Adipocyte (in vitro differentiated cells): ENCODE measurements around the gene COTL1.
A peak's percentile ranks its signal among the peaks of the same experiment; 100 is the strongest.
"Not testable (repeated sequence)": the region's sequence is repeated elsewhere in the genome, so short reads cannot be mapped to it uniquely, and the experiment has no call there.

ENCODE experiments used
- DNase-seq: peaks from one replicate; pipeline ENCODE4 v3.0.0-alpha.2; 2015; ENCODE audit warnings: low read depth
- H3K27me3 ChIP-seq: replicated peaks from 2 replicates; pipeline ENCODE4 v1.7.0; 2013; ENCODE audit warnings: mild to moderate bottlenecking, low read length, moderate library complexity; ENCODE audit not compliant: control insufficient read depth, insufficient read depth
- H3K36me3 ChIP-seq: 2 replicates; pipeline ENCODE4 v1.7.0; 2013; ENCODE audit warnings: low read length, mild to moderate bottlenecking, moderate library complexity; ENCODE audit not compliant: control insufficient read depth, insufficient read depth, severe bottlenecking
- H3K4me1 ChIP-seq: 2 replicates; pipeline ENCODE4 v1.7.0; 2013; ENCODE audit warnings: mild to moderate bottlenecking, low read length, moderate library complexity; ENCODE audit not compliant: control insufficient read depth, insufficient read depth
- H3K4me3 ChIP-seq: 2 replicates; pipeline ENCODE4 v1.7.0; 2013; ENCODE audit warnings: mild to moderate bottlenecking, low read length, moderate library complexity
- H3K9ac ChIP-seq: 2 replicates; pipeline ENCODE4 v1.7.0; 2013; ENCODE audit warnings: mild to moderate bottlenecking, low read length, moderate library complexity
- H3K9me3 ChIP-seq: 2 replicates; pipeline ENCODE4 v1.7.0; 2013; ENCODE audit warnings: mild to moderate bottlenecking, low read length, moderate library complexity; ENCODE audit not compliant: control insufficient read depth

The COTL1 gene

DNA sequence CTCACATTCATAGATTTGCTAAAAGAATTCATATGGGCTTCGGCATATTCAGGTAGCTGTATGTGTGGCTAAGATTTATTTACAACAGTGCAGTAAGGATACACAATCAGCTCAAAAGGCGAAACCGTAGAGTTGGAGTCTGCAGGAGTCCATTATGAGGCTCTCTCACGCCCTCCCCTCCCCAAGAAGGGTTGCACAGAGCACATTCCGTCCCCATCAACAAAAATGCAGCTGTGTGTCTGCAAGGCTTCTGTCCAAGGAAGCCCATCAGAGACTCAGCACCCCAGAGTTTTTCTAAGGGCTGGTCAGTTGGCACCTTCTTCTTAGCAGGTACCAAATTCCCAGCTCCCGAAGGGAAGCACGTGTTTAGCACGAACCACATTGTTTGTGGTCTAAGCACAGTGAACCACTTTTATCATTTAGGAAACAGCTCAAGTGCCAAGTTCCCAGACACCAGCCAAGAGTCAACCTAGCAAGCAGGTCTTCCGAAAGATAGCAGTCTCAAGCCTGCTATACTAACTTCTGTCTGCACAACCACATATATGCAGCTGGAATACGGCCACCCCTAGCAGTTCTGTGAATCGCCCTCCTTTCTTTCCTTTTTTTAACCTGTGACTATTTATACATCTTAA is 84.9 kb downstream of the COTL1 start:
- Histone ChIP-seq H3K27me3 (no peaks in the 10 kb centered on the region), H3K9ac (peak overlapping the region; percentile 48), H3K4me1 (peaks cover 22% of the 10 kb centered on the region), H3K4me3 (peak overlapping the region; percentile 20), H3K36me3 (no peaks in the 10 kb centered on the region), H3K9me3 (peaks cover 10% of the 10 kb centered on the region)
- peak; percentile 19 for DNase-seq

DNA sequence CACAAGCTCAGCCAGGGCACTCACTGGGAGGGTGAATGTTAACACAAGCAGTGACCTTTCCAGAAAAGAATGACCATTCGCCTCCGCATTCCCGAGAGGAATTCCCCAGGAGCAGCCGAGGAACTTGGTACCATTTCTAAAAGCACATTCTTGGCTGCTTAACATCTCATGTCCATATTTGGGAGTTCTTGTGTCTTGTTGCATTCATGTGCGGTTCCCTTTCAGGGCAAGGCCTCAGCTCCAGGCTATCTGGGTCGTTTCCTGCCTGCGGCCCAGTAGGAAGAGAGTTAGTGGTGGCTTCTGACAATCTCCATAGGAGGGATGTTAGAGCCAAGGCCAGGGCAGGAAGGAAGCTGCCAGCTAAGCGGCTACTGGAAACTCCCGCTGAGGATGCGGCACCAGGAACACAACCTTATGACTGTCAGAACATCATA is 85.6 kb downstream of the COTL1 start:
- peak overlapping the region; percentile 48 for H3K9ac ChIP-seq
- peaks cover 28% of the 10 kb centered on the region for H3K4me1 ChIP-seq
- peak overlapping the region; percentile 20 for H3K4me3 ChIP-seq
- peaks cover 10% of the 10 kb centered on the region for H3K9me3 ChIP-seq
- no peaks in the 10 kb centered on the region for H3K27me3 ChIP-seq
- DNase-seq = peak; percentile 92
- H3K36me3 ChIP-seq = no peaks in the 10 kb centered on the region

DNA sequence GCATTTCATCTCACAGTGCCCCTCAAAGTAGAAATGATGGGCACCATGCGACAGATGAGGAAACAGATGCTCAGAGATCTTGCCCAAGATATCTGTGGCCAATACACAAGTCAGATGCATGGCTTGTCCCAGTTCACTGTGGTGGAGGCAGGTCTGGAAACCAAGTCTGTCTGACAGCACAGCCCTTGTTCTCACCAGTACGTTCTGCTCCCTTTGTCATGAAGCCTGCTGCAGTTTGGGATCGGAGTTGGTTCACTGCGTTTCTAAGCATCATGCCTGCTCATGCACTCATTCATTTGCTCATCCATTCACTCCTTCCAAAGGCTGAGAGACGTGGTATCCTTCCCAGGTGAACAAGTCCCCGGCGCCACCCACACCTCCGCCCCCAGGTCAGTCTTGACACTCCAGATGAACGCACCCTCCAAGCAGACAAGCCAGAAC is 86.2 kb downstream of the COTL1 start:
- H3K4me1 ChIP-seq = peaks cover 35% of the 10 kb centered on the region
- no peak overlapping the region for H3K9ac ChIP-seq
- peak overlapping the region; percentile 29 for H3K4me3 ChIP-seq
- H3K27me3 ChIP-seq = no peaks in the 10 kb centered on the region
- peak; percentile 16 for DNase-seq
- H3K9me3 ChIP-seq = peaks cover 10% of the 10 kb centered on the region
- H3K36me3 ChIP-seq = no peaks in the 10 kb centered on the region

- H3K27me3 ChIP-seq = no peaks in the 10 kb centered on the region
- H3K36me3 ChIP-seq = no peaks in the 10 kb centered on the region
- H3K9ac ChIP-seq = no peak overlapping the region
- H3K4me3 ChIP-seq = no peak overlapping the region
- H3K9me3 ChIP-seq = peaks cover 10% of the 10 kb centered on the region
- peaks cover 38% of the 10 kb centered on the region for H3K4me1 ChIP-seq
- DNase-seq = no peak
These were observed 87.3 kb downstream of the COTL1 start for GRCh38 chr16:84530590-84530989.

DNA sequence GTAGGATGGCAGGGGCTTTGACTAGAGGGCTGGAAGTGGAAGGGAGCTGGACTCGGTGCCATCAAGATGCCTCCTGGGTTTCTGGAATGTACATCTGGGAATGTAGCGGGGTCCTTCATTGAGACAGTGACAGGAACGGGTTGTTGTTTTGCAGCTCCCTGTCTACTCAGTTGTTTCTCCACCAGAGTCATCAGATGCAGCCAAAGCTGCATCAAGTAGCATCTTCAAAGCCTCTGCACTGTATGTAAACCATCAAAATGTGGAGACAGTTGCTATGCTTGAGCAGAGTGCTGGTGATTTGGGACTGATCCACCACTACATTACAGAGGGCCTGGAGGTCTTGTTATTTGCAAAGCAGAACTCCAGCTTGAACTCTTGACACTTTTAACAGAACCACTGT is 88.3 kb downstream of the COTL1 start:
- H3K9ac ChIP-seq = no peak overlapping the region
- H3K27me3 ChIP-seq = no peaks in the 10 kb centered on the region
- H3K4me1 ChIP-seq = peaks cover 38% of the 10 kb centered on the region
- no peak for DNase-seq
- no peak overlapping the region for H3K4me3 ChIP-seq
- H3K9me3 ChIP-seq = peaks cover 10% of the 10 kb centered on the region
- H3K36me3 ChIP-seq = no peaks in the 10 kb centered on the region

DNA sequence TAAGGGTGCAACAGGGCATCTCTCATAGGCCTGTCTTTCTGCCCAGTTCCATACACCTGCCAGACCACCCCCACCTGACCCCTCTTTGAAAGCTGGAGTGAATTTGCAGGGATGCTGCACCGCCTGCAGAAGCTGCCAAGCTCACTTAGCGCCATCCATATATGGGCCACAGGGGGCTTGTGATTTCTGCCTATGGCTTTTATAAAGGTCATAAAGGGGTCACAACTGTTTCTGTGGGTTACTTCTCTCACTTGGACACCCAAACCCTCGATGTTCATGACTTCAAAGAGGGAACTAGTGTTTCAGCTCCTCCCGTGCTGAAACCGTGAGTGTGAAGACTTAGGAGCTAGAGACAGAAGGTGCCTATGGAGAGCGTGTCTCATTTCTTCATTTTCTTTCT is 89.6 kb downstream of the COTL1 start:
- peaks cover 10% of the 10 kb centered on the region for H3K9me3 ChIP-seq
- no peak for DNase-seq
- peaks cover 38% of the 10 kb centered on the region for H3K4me1 ChIP-seq
- no peaks in the 10 kb centered on the region for H3K27me3 ChIP-seq
- H3K4me3 ChIP-seq = no peak overlapping the region
- no peaks in the 10 kb centered on the region for H3K36me3 ChIP-seq
- H3K9ac ChIP-seq = no peak overlapping the region

DNA sequence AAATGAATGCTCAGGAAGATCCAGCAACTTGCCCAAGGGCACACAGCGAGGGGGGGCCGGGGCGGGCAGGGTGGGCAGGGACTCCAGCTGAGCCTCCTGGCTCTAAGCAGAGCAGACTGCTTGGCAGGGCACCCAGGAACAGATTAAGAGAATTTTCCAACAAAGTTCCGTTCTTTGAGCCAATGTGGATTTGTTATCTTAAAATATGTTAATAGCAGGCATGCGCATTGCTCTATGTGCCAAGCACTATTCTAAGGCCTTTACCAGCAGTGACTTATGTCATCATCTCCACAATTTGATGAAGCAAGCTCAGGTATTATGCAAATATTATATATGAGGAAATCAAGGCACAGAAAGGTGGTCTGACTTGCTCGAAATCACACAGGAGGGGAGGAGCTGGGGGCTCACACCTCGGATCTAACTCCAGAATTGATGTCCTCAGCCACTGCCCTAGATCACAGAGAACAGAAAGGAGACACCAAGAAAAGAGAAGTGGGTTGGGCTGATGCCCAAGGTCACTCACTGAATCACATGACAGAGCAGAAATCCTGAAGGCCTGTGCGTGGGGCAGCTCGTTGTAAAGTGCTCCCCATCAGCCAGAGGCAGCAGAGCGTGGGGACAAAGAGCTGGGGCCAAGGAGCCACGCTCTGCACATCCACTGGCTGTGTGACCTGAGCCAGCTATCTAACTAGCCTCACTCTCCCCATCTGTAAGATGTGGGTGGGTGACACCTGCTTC is 90.2 kb downstream of the COTL1 start:
- no peaks in the 10 kb centered on the region for H3K36me3 ChIP-seq
- DNase-seq = no peak
- H3K4me1 ChIP-seq = peaks cover 32% of the 10 kb centered on the region
- H3K4me3 ChIP-seq = peak overlapping the region; percentile 24
- no peaks in the 10 kb centered on the region for H3K27me3 ChIP-seq
- H3K9ac ChIP-seq = peak overlapping the region; percentile 62
- H3K9me3 ChIP-seq = peaks cover 10% of the 10 kb centered on the region

GRCh38 chr16:84526794-84527531 is 90.9 kb downstream of the COTL1 start:
- no peaks in the 10 kb centered on the region for H3K27me3 ChIP-seq
- peaks cover 25% of the 10 kb centered on the region for H3K4me1 ChIP-seq
- DNase-seq = no peak
- H3K9ac ChIP-seq = peak overlapping the region; percentile 62
- peaks cover 10% of the 10 kb centered on the region for H3K9me3 ChIP-seq
- H3K36me3 ChIP-seq = no peaks in the 10 kb centered on the region
- H3K4me3 ChIP-seq = peak overlapping the region; percentile 24

DNA sequence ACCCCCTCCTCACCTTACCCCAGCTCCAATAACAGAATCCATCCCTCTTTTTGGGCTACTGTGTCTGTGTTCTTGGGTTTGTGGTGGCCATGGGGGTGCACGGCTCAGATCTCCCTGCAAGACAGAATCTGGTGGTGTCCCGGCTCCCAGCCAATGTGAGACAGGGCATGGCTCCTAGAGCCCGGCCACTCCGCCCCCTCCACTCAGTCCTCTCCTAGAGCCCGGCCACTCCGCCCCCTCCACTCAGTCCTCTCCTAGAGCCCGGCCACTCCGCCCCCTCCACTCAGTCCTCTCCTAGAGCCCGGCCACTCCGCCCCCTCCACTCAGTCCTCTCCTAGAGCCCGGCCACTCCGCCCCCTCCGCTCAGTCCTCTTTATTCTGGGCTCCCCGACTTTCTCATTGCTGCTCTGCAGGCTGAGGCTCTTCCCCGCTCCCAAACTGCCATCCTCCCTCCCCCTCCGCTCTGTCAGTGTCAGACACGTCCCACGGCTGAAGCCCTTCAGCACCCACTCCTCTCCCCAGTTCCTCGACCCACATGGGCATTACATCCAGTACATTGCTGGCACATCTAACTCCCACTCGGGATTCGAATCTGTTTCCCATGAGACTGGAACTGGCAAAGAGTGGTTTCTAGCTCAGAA is 92.8 kb downstream of the COTL1 start:
- H3K4me1 ChIP-seq = peaks cover 18% of the 10 kb centered on the region
- H3K36me3 ChIP-seq, H3K9ac ChIP-seq, H3K4me3 ChIP-seq, DNase-seq, H3K9me3 ChIP-seq, H3K27me3 ChIP-seq: not testable (repeated sequence)

- no peaks in the 10 kb centered on the region for H3K27me3 ChIP-seq
- peaks cover 3% of the 10 kb centered on the region for H3K9me3 ChIP-seq
- no peak overlapping the region for H3K4me3 ChIP-seq
These were observed 93.4 kb downstream of the COTL1 start for GRCh38 chr16:84524346-84524920.

DNA sequence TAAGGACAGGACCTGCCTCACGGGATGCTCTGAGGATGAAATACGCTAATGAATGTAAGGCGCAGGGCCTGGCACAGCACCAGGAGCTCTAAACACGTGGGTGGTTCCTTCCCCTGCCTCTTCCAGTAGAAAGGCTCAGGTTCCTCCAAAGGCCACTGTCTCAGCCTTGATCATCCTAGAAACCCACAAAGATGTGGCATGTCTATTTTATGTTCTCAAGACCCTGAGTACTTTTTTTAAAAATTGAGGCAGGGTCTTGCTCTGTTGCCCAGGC is 96.4 kb downstream of the COTL1 start:
- no peak overlapping the region for H3K9ac ChIP-seq
- DNase-seq = no peak
- H3K36me3 ChIP-seq = no peaks in the 10 kb centered on the region
- no peaks in the 10 kb centered on the region for H3K9me3 ChIP-seq
- no peak overlapping the region for H3K4me3 ChIP-seq
- no peaks in the 10 kb centered on the region for H3K27me3 ChIP-seq
- peaks cover under 1% of the 10 kb centered on the region for H3K4me1 ChIP-seq

More at GRCh38 chr16:84524346-84524920, 93.4 kb downstream of the COTL1 start:
- DNase-seq = no peak
- peaks cover 18% of the 10 kb centered on the region for H3K4me1 ChIP-seq
- H3K9ac ChIP-seq = no peak overlapping the region
- no peaks in the 10 kb centered on the region for H3K36me3 ChIP-seq
